Cardiac septum (tissue), 1 donor: ENCODE measurements around the gene KRTAP5-3. TPM values are rescaled to one million over a fixed set of nuclear protein-coding genes. Genes with fewer than 3 reads are reported as not detected.

ENCODE experiments used
- DNase-seq: peaks from one replicate; pipeline ENCODE4 v3.0.0-alpha.2; 2020; ENCODE audit warnings: low spot score
- intact Hi-C: fragments of 100-400 bp; cut with DNase I; formaldehyde crosslinking; loops from one replicate; pipeline ENCODE4 v1.14.0; 2022
- total RNA-seq: library from RNA; stranded (reverse); fragmentation: NEBNext Ultra II Directional; extraction: Animal tissue kit (Norgen Biotek cat#: 25700); gene quantifications from one replicate; pipeline ENCODE4 v1.2.1, GENCODE V29; 2021
- donor health status: DM: no; HTN: no; CAD: no.

KRTAP5-3 gene
- total RNA-seq, 1 donor from 2014 or later, result not detected

GRCh38 chr11:1644601-1645356 is 36.5 kb upstream of the KRTAP5-3 start:
- intact Hi-C loops, result no loop called here

GRCh38 chr11:1643146-1643690 is 35.0 kb upstream of the KRTAP5-3 start:
- intact Hi-C loops, result no loop called here
- DNase-seq, result no peak

More at GRCh38 chr11:1644601-1645356, 36.5 kb upstream of the KRTAP5-3 start:
- no peak for DNase-seq

- intact Hi-C loops, result no loop called here
- DNase-seq, result no peak
Measured at GRCh38 chr11:1642288-1643145, 34.3 kb upstream of the KRTAP5-3 start.

- intact Hi-C loops, result no loop called here
- DNase-seq, result no peak
Measured at GRCh38 chr11:1641096-1641495, 32.8 kb upstream of the KRTAP5-3 start.

GRCh38 chr11:1640076-1640946 is 32.0 kb upstream of the KRTAP5-3 start:
- intact Hi-C loops, result no loop called here
- no peak for DNase-seq

GRCh38 chr11:1639666-1640065 is 31.4 kb upstream of the KRTAP5-3 start:
- intact Hi-C loops, result no loop called here
- DNase-seq, result no peak

- intact Hi-C loops, result no loop called here
- DNase-seq, result peak; percentile 81
Measured at GRCh38 chr11:1639102-1639620, 30.9 kb upstream of the KRTAP5-3 start.

GRCh38 chr11:1638344-1638743 is 30.1 kb upstream of the KRTAP5-3 start:
- intact Hi-C loops, result no loop called here
- DNase-seq, result no peak

GRCh38 chr11:1637628-1638027 is 29.4 kb upstream of the KRTAP5-3 start:
- intact Hi-C loops, result no loop called here
- no peak for DNase-seq

- intact Hi-C loops, result no loop called here
- DNase-seq, result no peak
Measured at GRCh38 chr11:1636291-1636950, 28.2 kb upstream of the KRTAP5-3 start.

- intact Hi-C loops, result no loop called here
Measured at GRCh38 chr11:1633864-1634263, 25.6 kb upstream of the KRTAP5-3 start.

GRCh38 chr11:1632053-1632714 is 23.9 kb upstream of the KRTAP5-3 start:
- DNase-seq, result no peak
- intact Hi-C loops, result no loop called here

More at GRCh38 chr11:1633864-1634263, 25.6 kb upstream of the KRTAP5-3 start:
- DNase-seq, result no peak

- intact Hi-C loops, result no loop called here
- DNase-seq, result no peak
Measured at GRCh38 chr11:1631066-1631568, 22.9 kb upstream of the KRTAP5-3 start.

- intact Hi-C loops, result no loop called here
- DNase-seq, result no peak
Measured at GRCh38 chr11:1630271-1630670, 22.0 kb upstream of the KRTAP5-3 start.

GRCh38 chr11:1629326-1630185 is 21.3 kb upstream of the KRTAP5-3 start, which contains the start of gene KRTAP5-5:
TSS of gene KRTAP5-5 (plus strand) at chr11:1629775. CDS start at chr11:1629841, 66 bp downstream.
- DNase-seq, result no peak
- intact Hi-C loops, result loop anchor here (10.0 kb wide), 1 partner anchor 85 kb away; no protein-coding TSS in a partner anchor

GRCh38 chr11:1628506-1629325 is 20.5 kb upstream of the KRTAP5-3 start:
- no peak for DNase-seq
- intact Hi-C loops, result loop anchor here (10.0 kb wide), 1 partner anchor 84 kb away; no protein-coding TSS in a partner anchor
